SU-DHL-6 (cell line): Measurements from ENCODE around the gene PRR18.

ENCODE experiments used
- H2AFZ ChIP-seq: fragments of 200-600 bp; sonication (generic); 2 replicates; pipeline ENCODE4 v1.6.1; 2014; ENCODE audit warnings: low read depth, mild to moderate bottlenecking, moderate library complexity, mixed read lengths, antibody characterized with exemption, low read length; ENCODE audit not compliant: severe bottlenecking
- H3F3A ChIP-seq: fragments of 200-600 bp; shearing (Covaris generic); 2 replicates; pipeline ENCODE4 v1.6.0; 2016; ENCODE audit warnings: antibody characterized with exemption, mild to moderate bottlenecking; ENCODE audit not compliant: insufficient read depth
- H3K27ac ChIP-seq: fragments of 200-600 bp; sonication (generic); 2 replicates; pipeline ENCODE4 v1.5.1; 2016; ENCODE audit warnings: low read depth, mild to moderate bottlenecking, low read length, moderate library complexity, mixed read lengths
- H3K27me3 ChIP-seq: fragments of 200-600 bp; sonication (generic), shearing (Covaris generic); 2 replicates; pipeline ENCODE4 v1.6.0; 2014; ENCODE audit warnings: mild to moderate bottlenecking, low read length
- H3K36me3 ChIP-seq: fragments of 200-600 bp; sonication (generic); 2 replicates; pipeline ENCODE4 v1.6.1; 2014; ENCODE audit warnings: mild to moderate bottlenecking, low read length, mixed read lengths
- H3K4me2 ChIP-seq: fragments of 300-600, 200-600 bp; shearing (Covaris generic), sonication (generic); 2 replicates; pipeline ENCODE4 v1.6.0; 2014; ENCODE audit warnings: low read length, low read depth, mild to moderate bottlenecking; ENCODE audit not compliant: poor library complexity, severe bottlenecking
- H3K4me3 ChIP-seq: fragments of 200-600 bp; sonication (generic); 2 replicates; pipeline ENCODE4 v1.5.1; 2014; ENCODE audit warnings: antibody characterized with exemption, low read length, mild to moderate bottlenecking, mixed read lengths; ENCODE audit not compliant: insufficient read depth, poor library complexity, severe bottlenecking
- H3K79me2 ChIP-seq: fragments of 200-600 bp; sonication (generic); 2 replicates; pipeline ENCODE4 v1.6.1; 2014; ENCODE audit warnings: mild to moderate bottlenecking, low read length, moderate library complexity; ENCODE audit not compliant: insufficient read depth
- H3K9ac ChIP-seq: fragments of 200-600 bp; sonication (generic); 2 replicates; pipeline ENCODE4 v1.7.0; 2014; ENCODE audit warnings: mild to moderate bottlenecking, low read length
- H3K9me2 ChIP-seq: fragments of 200-600 bp; sonication (generic); replicated peaks from 2 replicates; pipeline ENCODE4 v1.6.1; 2014; ENCODE audit warnings: low read length; ENCODE audit not compliant: insufficient read depth
- H3K9me3 ChIP-seq: fragments of 200-600 bp; sonication (generic); 2 replicates; pipeline ENCODE4 v1.6.1; 2014; ENCODE audit warnings: low read length, mixed read lengths; ENCODE audit not compliant: insufficient read depth
- H4K20me1 ChIP-seq: fragments of 200-600 bp; sonication (generic); 2 replicates; pipeline ENCODE4 v1.6.1; 2014; ENCODE audit warnings: low read depth, mild to moderate bottlenecking, antibody characterized with exemption, low read length, moderate library complexity, mixed read lengths
- EZH2phosphoT487 ChIP-seq: fragments of 200-600 bp; sonication (generic), shearing (Covaris generic); conservative IDR thresholded peaks from 2 replicates; pipeline ENCODE4 v1.6.1; 2018; ENCODE audit warnings: mild to moderate bottlenecking, antibody characterized with exemption, low read length, moderate library complexity, mixed read lengths
- TF ChIP-seq, protein P1 (sequence below): fragments of 200-600 bp; sonication (generic); IDR thresholded peaks from one replicate; pipeline ENCODE4 v1.5.1; 2017; ENCODE audit warnings: antibody characterized with exemption, mild to moderate bottlenecking, low read length, moderate library complexity; ENCODE audit not compliant: insufficient read depth, poor library complexity, severe bottlenecking

Gene PRR18

DNA sequence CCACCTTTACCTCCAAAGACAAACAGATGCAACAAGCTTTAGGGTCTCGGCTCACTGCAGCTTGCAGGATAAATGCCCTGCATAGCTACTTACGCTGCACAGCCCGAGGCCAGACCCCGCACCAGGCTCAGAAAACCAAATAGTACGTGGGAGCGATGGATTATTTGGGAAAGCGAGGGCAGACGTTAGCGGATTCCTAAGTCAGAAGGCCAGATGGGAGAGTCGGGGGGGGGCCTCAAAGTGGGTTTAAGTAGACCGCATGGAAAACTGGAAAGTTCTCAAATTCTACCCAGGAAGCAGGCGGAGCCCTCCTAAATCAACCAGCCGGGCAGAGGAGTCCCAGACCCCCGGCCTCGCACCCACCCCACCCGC is 33.8 kb upstream of the PRR18 start:
- peak overlapping the region; percentile 79 for H2AFZ ChIP-seq
- H3K27ac ChIP-seq, result peak overlapping the region; percentile 73
- peaks cover 54% of the 10 kb centered on the region for H3K79me2 ChIP-seq
- 0 out of 2 replicates have a peak, but pooled peaks cover 9% of the 10 kb centered on the region for H3F3A ChIP-seq
- H3K36me3 ChIP-seq, result no peaks in the 10 kb centered on the region
- H3K9me2 ChIP-seq, result no peaks in the 10 kb centered on the region
- H4K20me1 ChIP-seq, result no peaks in the 10 kb centered on the region; the same call in 1 of the 2 replicates
- no peaks in the 10 kb centered on the region for H3K27me3 ChIP-seq
- TF ChIP-seq, protein P1, sequence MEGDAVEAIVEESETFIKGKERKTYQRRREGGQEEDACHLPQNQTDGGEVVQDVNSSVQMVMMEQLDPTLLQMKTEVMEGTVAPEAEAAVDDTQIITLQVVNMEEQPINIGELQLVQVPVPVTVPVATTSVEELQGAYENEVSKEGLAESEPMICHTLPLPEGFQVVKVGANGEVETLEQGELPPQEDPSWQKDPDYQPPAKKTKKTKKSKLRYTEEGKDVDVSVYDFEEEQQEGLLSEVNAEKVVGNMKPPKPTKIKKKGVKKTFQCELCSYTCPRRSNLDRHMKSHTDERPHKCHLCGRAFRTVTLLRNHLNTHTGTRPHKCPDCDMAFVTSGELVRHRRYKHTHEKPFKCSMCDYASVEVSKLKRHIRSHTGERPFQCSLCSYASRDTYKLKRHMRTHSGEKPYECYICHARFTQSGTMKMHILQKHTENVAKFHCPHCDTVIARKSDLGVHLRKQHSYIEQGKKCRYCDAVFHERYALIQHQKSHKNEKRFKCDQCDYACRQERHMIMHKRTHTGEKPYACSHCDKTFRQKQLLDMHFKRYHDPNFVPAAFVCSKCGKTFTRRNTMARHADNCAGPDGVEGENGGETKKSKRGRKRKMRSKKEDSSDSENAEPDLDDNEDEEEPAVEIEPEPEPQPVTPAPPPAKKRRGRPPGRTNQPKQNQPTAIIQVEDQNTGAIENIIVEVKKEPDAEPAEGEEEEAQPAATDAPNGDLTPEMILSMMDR, result no peak
- TF ChIP-seq EZH2phosphoT487, result no peak
- peak overlapping the region; percentile 97 for H3K4me3 ChIP-seq
- peak overlapping the region; percentile 86 for H3K9ac ChIP-seq
- no peaks in the 10 kb centered on the region for H3K9me3 ChIP-seq
- peak overlapping the region; percentile 80 for H3K4me2 ChIP-seq

DNA sequence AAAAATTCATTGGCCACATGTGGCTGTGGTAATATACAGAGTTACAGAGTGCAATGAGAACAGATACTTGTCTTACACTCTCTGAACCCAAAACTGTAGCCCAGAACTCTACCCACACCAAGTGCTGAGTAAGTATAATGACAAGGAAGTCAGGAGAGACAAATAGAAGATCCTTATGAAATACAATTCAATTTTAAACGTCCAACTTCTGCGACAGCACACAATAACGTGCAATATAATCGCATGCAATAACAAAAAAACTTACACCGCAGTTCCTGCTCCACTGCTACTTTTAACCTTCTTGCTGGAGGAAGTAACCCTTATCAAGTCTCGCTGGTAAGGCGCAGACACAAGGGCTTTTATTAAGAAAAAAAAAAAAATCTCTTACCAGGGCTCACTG is 33.3 kb upstream of the PRR18 start:
- H3K36me3 ChIP-seq, result no peaks in the 10 kb centered on the region
- TF ChIP-seq EZH2phosphoT487, result no peak
- TF ChIP-seq, protein P1, result no peak
- H3K27ac ChIP-seq, result peak overlapping the region; percentile 73
- H3K9me2 ChIP-seq, result no peaks in the 10 kb centered on the region
- H3K9me3 ChIP-seq, result no peaks in the 10 kb centered on the region
- peak overlapping the region; percentile 80 for H3K4me2 ChIP-seq
- H2AFZ ChIP-seq, result peak overlapping the region; percentile 79
- no peaks in the 10 kb centered on the region for H3K27me3 ChIP-seq
- 0 out of 2 replicates have a peak, but pooled peaks cover 9% of the 10 kb centered on the region for H3F3A ChIP-seq
- H3K9ac ChIP-seq, result peak overlapping the region; percentile 86
- H4K20me1 ChIP-seq, result no peaks in the 10 kb centered on the region; the same call in 1 of the 2 replicates
- peaks cover 59% of the 10 kb centered on the region for H3K79me2 ChIP-seq
- peak overlapping the region; percentile 97 for H3K4me3 ChIP-seq

DNA sequence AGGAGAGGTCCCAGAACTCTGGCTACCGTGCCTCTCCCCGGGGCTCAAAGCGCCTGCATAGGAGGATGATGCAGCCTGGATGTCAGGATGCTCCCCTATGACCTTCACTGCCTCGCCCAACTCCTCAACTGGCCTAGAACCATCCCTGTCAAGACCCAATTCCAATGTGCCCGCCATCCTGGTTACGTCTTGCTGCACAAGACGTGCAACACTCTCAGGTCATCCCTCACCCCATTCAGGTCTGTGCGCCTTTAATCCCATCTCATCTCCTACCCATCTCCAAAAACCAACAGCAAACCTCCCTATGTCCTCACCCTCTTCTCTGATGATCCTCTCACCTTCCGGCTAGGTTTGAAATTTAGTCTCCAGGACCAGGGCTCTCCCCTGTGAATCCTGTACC is 30.7 kb upstream of the PRR18 start:
- Histone ChIP-seq H3K27me3 (no peaks in the 10 kb centered on the region), H2AFZ (no peak overlapping the region), H3K4me3 (no peak overlapping the region), H3F3A (0 out of 2 replicates have a peak, but pooled peaks cover 9% of the 10 kb centered on the region), H4K20me1 (no peaks in the 10 kb centered on the region; the same call in 1 of the 2 replicates), H3K36me3 (no peaks in the 10 kb centered on the region), H3K27ac (no peak overlapping the region), H3K9ac (no peak overlapping the region), H3K4me2 (no peak overlapping the region), H3K9me2 (no peaks in the 10 kb centered on the region), H3K79me2 (peaks cover 73% of the 10 kb centered on the region), H3K9me3 (no peaks in the 10 kb centered on the region)
- TF ChIP-seq, protein P1, result no peak
- TF ChIP-seq EZH2phosphoT487, result no peak
